Gastrocnemius medialis (tissue), 4 donors: Measurements from ENCODE around the gene DIP2C. TPM values are rescaled to one million over a fixed set of nuclear protein-coding genes. Genes with fewer than 3 reads are reported as not detected.

Source experiments
- ATAC-seq, 2 donors: fragments of 150-250 bp; one replicate each; pipeline ENCODE4 v1.9.1; 2016
- DNase-seq, 2 donors: peaks; one replicate each; pipeline ENCODE4 v3.0.0-alpha.2; 2019
- H3K27ac ChIP-seq, 4 donors: fragments of 200-600 bp; sonication (generic); 1 replicate in 1 of 4; 2 replicates in 3 of 4; pipeline ENCODE4 v1.5.1; 2016 to 2018; ENCODE audit warnings: mild to moderate bottlenecking in 2 of 4, moderate library complexity in 1 of 4
- H3K27me3 ChIP-seq, 3 donors: fragments of 200-600 bp; sonication (generic) in 2 of 3; 1 replicate in 1 of 3; 2 replicates in 2 of 3; pipeline versions ENCODE4 v1.5.1 to v1.6.0; 2016 to 2019; ENCODE audit warnings: mild to moderate bottlenecking in 1 of 3, moderate library complexity in 1 of 3
- H3K36me3 ChIP-seq, 2 donors: fragments of 200-600 bp; sonication (generic) in 1 of 2; one replicate each; pipeline ENCODE4 v1.5.1; 2017 to 2018
- H3K4me1 ChIP-seq, 2 donors: fragments of 200-600 bp; sonication (generic) in 1 of 2; one replicate each; pipeline ENCODE4 v1.5.1; 2016 to 2017; ENCODE audit warnings: mild to moderate bottlenecking in 2 of 2
- H3K4me3 ChIP-seq, 4 donors: fragments of 200-600 bp; sonication (generic) in 3 of 4; 1 replicate in 1 of 4; 2 replicates in 3 of 4; pipeline ENCODE4 v1.5.1; 2016 to 2019; ENCODE audit warnings: mild to moderate bottlenecking in 2 of 4
- H3K9me3 ChIP-seq, 3 donors: fragments of 200-600 bp; sonication (generic) in 2 of 3; 1 replicate in 1 of 3; 2 replicates in 2 of 3; pipeline ENCODE4 v1.5.1; 2016 to 2019
- CTCF ChIP-seq, 5 experiments: fragments of 450-650 bp in 3 of 5; fragments of 200-600 bp in 2 of 5; sonication (generic) in 2 of 5; IDR thresholded peaks in 4 of 5; conservative IDR thresholded peaks in 1 of 5; 1 replicate in 4 of 5; 2 replicates in 1 of 5; pipeline ENCODE4 v1.5.1; 2016 to 2019; ENCODE audit warnings: antibody characterized with exemption in 5 of 5, mild to moderate bottlenecking in 3 of 5, moderate library complexity in 3 of 5
- POLR2A ChIP-seq, 2 donors: fragments of 450-650 bp; IDR thresholded peaks; one replicate each; pipeline ENCODE4 v1.6.1; 2017; ENCODE audit warnings: antibody characterized with exemption in 2 of 2, mild to moderate bottlenecking in 2 of 2, moderate library complexity in 2 of 2
- in situ Hi-C, 4 donors: fragments of 200-750 bp; cut with MboI; loops; one replicate each; pipeline versions ENCODE4 v1.15.0 to v1.8.0; 2017; ENCODE audit warnings: low sequenced_read_pairs in 4 of 4
- intact Hi-C: fragments of 100-400 bp; cut with DNase I; formaldehyde crosslinking; loops from one replicate; pipeline ENCODE4 v1.15.1; 2023; ENCODE audit warnings: low total_unique reads
- total RNA-seq, 4 donors: library from RNA; depleted of rRNA; stranded (reverse); fragments of >200 nt; gene quantifications; one replicate each; pipeline versions ENCODE4 v1.1.0 to v1.2.3, GENCODE V29; 2016

The DIP2C gene
- total RNA-seq, 4 donors from 2014 or later, result 19.1 to 60.0 (median 30.2) TPM

GRCh38 chr10:519716-520401 is 169.6 kb downstream of the DIP2C start:
- Histone ChIP-seq H3K36me3 (no peaks in the 10 kb centered on the region), H3K27ac (no peak overlapping the region), H3K9me3 (no peaks in the 10 kb centered on the region), H3K4me1 (peaks cover 22 to 32% of the 10 kb centered on the region in 2 donors), H3K4me3 (no peak overlapping the region), H3K27me3 (no peaks in the 10 kb centered on the region)
- no peak for DNase-seq
- no peak for ATAC-seq
- in situ Hi-C loops (loop anchor here (25.0 kb wide), 2 partner anchors 167 to 267 kb away; partner anchors contain the start of gene DIP2C (in 3 of the 4)), intact Hi-C loops (no loop called here)
- no peak for TF ChIP-seq CTCF (IDR thresholded peaks at IDR 0.05 in 4 of 5, conservative IDR thresholded peaks at IDR 0.05 in 1 of 5)
- TF ChIP-seq POLR2A (IDR thresholded peaks at IDR 0.05), result no peak

- in situ Hi-C loops, result loop anchor here (25.0 kb wide), 2 partner anchors 168 to 268 kb away; partner anchors contain the start of gene DIP2C (in 3 of the 4)
- no peaks in the 10 kb centered on the region for H3K36me3 ChIP-seq
- H3K4me3 ChIP-seq, result no peak overlapping the region
- no peak for DNase-seq
- TF ChIP-seq POLR2A (IDR thresholded peaks at IDR 0.05) (no peak), CTCF (IDR thresholded peaks at IDR 0.05 in 4 of 5, conservative IDR thresholded peaks at IDR 0.05 in 1 of 5) (no peak)
- no peak for ATAC-seq
- no peak overlapping the region for H3K27ac ChIP-seq
- intact Hi-C loops, result no loop called here
- peaks cover 22 to 32% of the 10 kb centered on the region in 2 donors for H3K4me1 ChIP-seq
- H3K9me3 ChIP-seq, result no peaks in the 10 kb centered on the region
- no peaks in the 10 kb centered on the region for H3K27me3 ChIP-seq
Measured at GRCh38 chr10:519055-519715, 170.3 kb downstream of the DIP2C start.

- no peak for DNase-seq
- H3K27me3 ChIP-seq, result no peaks in the 10 kb centered on the region
- H3K36me3 ChIP-seq, result no peaks in the 10 kb centered on the region
- H3K4me3 ChIP-seq, result no peak overlapping the region
- intact Hi-C loops (no loop called here), in situ Hi-C loops (loop anchor here (25.0 kb wide), 2 partner anchors 169 to 269 kb away; partner anchors contain the start of gene DIP2C (in 3 of the 4))
- peaks cover 27 to 35% of the 10 kb centered on the region in 2 donors for H3K4me1 ChIP-seq
- no peak for ATAC-seq
- H3K9me3 ChIP-seq, result no peaks in the 10 kb centered on the region
- no peak overlapping the region for H3K27ac ChIP-seq
- TF ChIP-seq POLR2A (IDR thresholded peaks at IDR 0.05), result no peak
- TF ChIP-seq CTCF (IDR thresholded peaks at IDR 0.05 in 4 of 5, conservative IDR thresholded peaks at IDR 0.05 in 1 of 5), result no peak
Measured at GRCh38 chr10:517872-518475, 171.5 kb downstream of the DIP2C start.

- in situ Hi-C loops, result loop anchor here (25.0 kb wide), 2 partner anchors 170 to 270 kb away; partner anchors contain the start of gene DIP2C (in 3 of the 4)
- Histone ChIP-seq H3K9me3 (no peaks in the 10 kb centered on the region), H3K4me3 (no peak overlapping the region), H3K4me1 (peaks cover 27 to 34% of the 10 kb centered on the region in 2 donors), H3K36me3 (no peaks in the 10 kb centered on the region), H3K27me3 (no peaks in the 10 kb centered on the region), H3K27ac (no peak overlapping the region)
- ATAC-seq (no peak), DNase-seq (no peak)
- TF ChIP-seq CTCF (IDR thresholded peaks at IDR 0.05 in 4 of 5, conservative IDR thresholded peaks at IDR 0.05 in 1 of 5) (no peak), POLR2A (IDR thresholded peaks at IDR 0.05) (no peak)
- intact Hi-C loops, result no loop called here
Measured at GRCh38 chr10:517241-517830, 172.1 kb downstream of the DIP2C start.
